Effector memory CD8-positive, alpha-beta T cell (primary cell): Measurements from ENCODE around the gene DMBX1.
A peak's percentile ranks its signal among the peaks of the same experiment; 100 is the strongest.

Experiments
- ATAC-seq: fragments of 150-1000 bp; cut with Tn5 transposase; replicated peaks from 2 replicates; pipeline ENCODE4 v1.10.0; 2021; ENCODE audit warnings: mild to moderate bottlenecking, moderate library complexity
- DNase-seq, 3 experiments: peaks; one replicate each; pipeline ENCODE4 v3.0.0; 2021
- H3K27ac Mint-ChIP-seq, 2 donors: one replicate each; pipeline ENCODE4 v1.8.0; 2022; ENCODE audit warnings: mild to moderate bottlenecking in 2 of 2, mixed read lengths in 2 of 2, moderate library complexity in 2 of 2
- H3K27me3 Mint-ChIP-seq, 2 donors: one replicate each; pipeline ENCODE4 v1.8.0; 2022; ENCODE audit warnings: mixed read lengths in 2 of 2
- H3K36me3 Mint-ChIP-seq: one replicate; pipeline ENCODE4 v1.8.0; 2022; ENCODE audit warnings: mild to moderate bottlenecking, moderate library complexity, mixed read lengths; ENCODE audit not compliant: insufficient read depth
- H3K4me1 Mint-ChIP-seq, 2 donors: one replicate each; pipeline ENCODE4 v1.8.0; 2022; ENCODE audit warnings: low read depth in 2 of 2, mixed read lengths in 2 of 2
- H3K4me3 Mint-ChIP-seq, 2 donors: one replicate each; pipeline ENCODE4 v1.8.0; 2022; ENCODE audit warnings: mild to moderate bottlenecking in 2 of 2, mixed read lengths in 2 of 2, moderate library complexity in 2 of 2
- H3K9me3 Mint-ChIP-seq, 2 donors: one replicate each; pipeline ENCODE4 v1.8.0; 2022; ENCODE audit warnings: mixed read lengths in 2 of 2

The DMBX1 gene

DNA sequence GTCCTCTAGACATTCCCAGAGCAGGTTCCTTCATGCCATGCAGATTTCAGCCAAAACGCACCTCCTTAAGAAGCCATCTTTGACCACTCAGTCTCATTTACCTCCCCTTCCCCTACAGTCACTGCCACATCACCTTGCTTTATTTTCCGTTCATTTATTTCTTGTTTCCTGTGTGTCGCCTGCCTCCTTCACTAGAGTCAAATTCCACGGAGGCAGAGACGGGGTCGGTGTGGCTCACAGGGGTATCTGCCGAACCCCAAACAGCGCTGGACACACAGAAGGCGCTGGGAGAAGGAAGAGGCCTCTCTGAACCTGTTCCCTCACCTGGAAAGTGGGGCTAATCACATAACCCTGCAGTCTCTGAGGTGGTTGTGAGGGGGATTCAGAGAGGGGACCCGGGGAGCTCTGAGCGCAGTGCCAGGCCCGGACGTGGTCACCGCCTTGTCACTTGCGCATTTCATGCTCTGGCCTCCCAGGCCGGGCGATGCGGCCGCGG is 23.6 kb upstream of the DMBX1 start:
- H3K4me1 Mint-ChIP-seq = peaks cover 0 to 6% of the 10 kb centered on the region in 2 donors
- H3K27ac Mint-ChIP-seq = no peak overlapping the region
- DNase-seq (no peak), ATAC-seq (peak; percentile 5)
- H3K4me3 Mint-ChIP-seq = peak overlapping the region; percentile 37 to 64
- H3K36me3 Mint-ChIP-seq = no peaks in the 10 kb centered on the region
- H3K27me3 Mint-ChIP-seq = peaks cover 79 to 90% of the 10 kb centered on the region in 2 donors
- H3K9me3 Mint-ChIP-seq = no peaks in the 10 kb centered on the region

GRCh38 chr1:46466477-46467182 is 23.0 kb upstream of the DMBX1 start:
- DNase-seq = no peak
- Mint-ChIP-seq H3K9me3 (no peaks in the 10 kb centered on the region), H3K27ac (no peak overlapping the region), H3K27me3 (peaks cover 77 to 85% of the 10 kb centered on the region in 2 donors), H3K4me3 (peak overlapping the region; percentile 62 to 64), H3K36me3 (no peaks in the 10 kb centered on the region), H3K4me1 (peaks cover 0 to 6% of the 10 kb centered on the region in 2 donors)
- ATAC-seq = peak; percentile 59

DNA sequence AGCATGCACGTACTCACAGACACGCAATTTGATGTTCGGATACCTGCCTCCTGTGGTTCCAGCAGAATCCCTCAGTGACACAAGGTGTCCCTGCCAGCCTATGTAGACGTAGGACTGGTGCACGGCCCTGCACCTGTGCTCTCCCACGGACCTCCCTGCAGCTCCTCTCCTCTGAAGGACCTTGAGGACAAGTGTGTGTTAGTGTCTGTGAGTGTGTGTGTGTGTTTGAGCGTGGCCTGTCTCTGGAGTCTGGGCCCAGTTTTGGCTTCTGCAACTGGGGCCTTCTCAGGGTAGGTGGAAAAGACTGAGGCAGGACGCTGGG is 22.5 kb upstream of the DMBX1 start:
- ATAC-seq = no peak
- H3K9me3 Mint-ChIP-seq = no peaks in the 10 kb centered on the region

GRCh38 chr1:46469881-46470280 is 19.8 kb upstream of the DMBX1 start:
- Mint-ChIP-seq H3K4me1 (peaks cover 0 to 6% of the 10 kb centered on the region in 2 donors), H3K27ac (no peak overlapping the region), H3K27me3 (peaks cover 49 to 71% of the 10 kb centered on the region in 2 donors), H3K4me3 (no peak overlapping the region), H3K36me3 (no peaks in the 10 kb centered on the region), H3K9me3 (no peaks in the 10 kb centered on the region)
- no peak for ATAC-seq
- no peak for DNase-seq

More for the DNA sequence above, 22.5 kb upstream of the DMBX1 start:
- no peaks in the 10 kb centered on the region for H3K36me3 Mint-ChIP-seq
- peaks cover 73 to 80% of the 10 kb centered on the region in 2 donors for H3K27me3 Mint-ChIP-seq
- peak overlapping the region; percentile 62 to 64 for H3K4me3 Mint-ChIP-seq
- DNase-seq = no peak
- no peak overlapping the region for H3K27ac Mint-ChIP-seq
- peaks cover 0 to 6% of the 10 kb centered on the region in 2 donors for H3K4me1 Mint-ChIP-seq

DNA sequence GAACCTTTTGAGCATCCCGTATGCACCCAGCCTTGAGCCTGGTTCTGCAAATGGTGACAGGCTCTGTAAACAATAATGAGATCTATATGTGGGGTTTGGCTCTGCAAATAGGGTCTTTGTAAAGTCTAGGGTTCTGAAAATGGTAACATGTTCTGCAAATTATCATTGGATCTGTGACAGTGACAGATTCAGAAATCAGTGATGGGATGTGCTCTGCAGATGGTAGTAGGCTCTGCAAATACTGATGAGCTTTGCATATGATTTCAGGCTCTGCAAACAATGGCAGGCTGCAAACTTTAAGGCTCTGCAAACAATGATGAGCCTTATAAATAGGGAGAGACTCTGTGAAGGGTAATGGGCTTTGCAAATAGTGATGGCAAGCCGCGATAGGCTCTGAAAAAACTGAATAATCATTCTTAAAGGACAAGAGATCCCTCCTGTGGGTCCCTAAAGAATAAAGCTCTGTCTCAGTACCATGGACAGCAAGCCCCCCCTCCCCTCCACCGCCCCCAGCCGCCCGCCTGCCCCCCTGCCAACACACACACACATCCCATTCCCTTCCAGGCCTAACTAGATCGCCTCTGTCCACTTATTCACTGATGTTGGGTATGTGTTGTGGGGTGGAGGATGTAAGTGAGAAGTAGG is 17.7 kb upstream of the DMBX1 start:
- H3K4me1 Mint-ChIP-seq = peaks cover 0 to 3% of the 10 kb centered on the region in 2 donors
- H3K9me3 Mint-ChIP-seq = no peaks in the 10 kb centered on the region
- H3K27me3 Mint-ChIP-seq = peaks cover 32 to 62% of the 10 kb centered on the region in 2 donors
- ATAC-seq = no peak
- no peak overlapping the region for H3K27ac Mint-ChIP-seq
- peaks cover under 1% of the 10 kb centered on the region for H3K36me3 Mint-ChIP-seq
- no peak overlapping the region for H3K4me3 Mint-ChIP-seq
- DNase-seq = no peak

DNA sequence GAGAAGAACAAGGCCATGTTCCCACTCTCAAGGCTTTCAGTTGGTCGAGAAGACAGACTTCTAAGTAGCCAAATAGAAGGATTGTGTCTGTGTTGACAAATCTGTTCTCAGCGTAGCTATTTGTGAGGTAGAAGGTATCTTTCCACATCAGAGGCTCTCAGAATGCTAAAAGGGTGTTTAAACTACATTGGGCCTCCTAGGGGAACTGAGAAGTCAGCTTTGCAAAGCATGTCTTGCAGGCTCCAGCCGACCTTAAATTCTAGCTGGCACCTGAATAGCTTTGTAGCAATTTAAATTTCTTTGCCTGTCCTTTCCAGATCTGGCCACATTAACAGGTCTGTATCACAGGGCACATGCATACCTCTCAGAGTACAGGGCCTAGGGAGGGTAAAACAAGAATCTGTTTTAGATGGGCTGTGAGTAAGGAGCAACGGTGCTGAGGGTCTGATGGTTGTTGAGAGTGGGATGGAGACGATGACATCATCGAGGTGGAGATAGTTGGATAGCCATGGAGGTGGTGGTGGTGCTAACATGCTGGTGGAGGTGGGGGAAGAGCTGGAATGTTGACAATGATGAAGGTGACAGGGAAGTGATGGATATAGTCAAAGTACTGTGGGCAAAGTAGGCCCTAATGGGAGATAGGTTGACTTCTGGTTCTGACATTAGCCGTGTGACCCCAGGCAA is 17.0 kb upstream of the DMBX1 start:
- H3K27ac Mint-ChIP-seq = peak overlapping the region in 1 of 2 donors; percentile 5
- peaks cover 3% of the 10 kb centered on the region for H3K36me3 Mint-ChIP-seq
- no peaks in the 10 kb centered on the region for H3K9me3 Mint-ChIP-seq
- H3K27me3 Mint-ChIP-seq = peaks cover 25 to 60% of the 10 kb centered on the region in 2 donors
- H3K4me1 Mint-ChIP-seq = no peaks in the 10 kb centered on the region
- ATAC-seq = no peak
- no peak for DNase-seq
- H3K4me3 Mint-ChIP-seq = no peak overlapping the region

- peaks cover 3% of the 10 kb centered on the region for H3K36me3 Mint-ChIP-seq
- no peaks in the 10 kb centered on the region for H3K9me3 Mint-ChIP-seq
- H3K4me3 Mint-ChIP-seq = no peak overlapping the region
- H3K4me1 Mint-ChIP-seq = no peaks in the 10 kb centered on the region
- ATAC-seq (no peak), DNase-seq (no peak)
- H3K27ac Mint-ChIP-seq = no peak overlapping the region
- H3K27me3 Mint-ChIP-seq = peaks cover 16 to 64% of the 10 kb centered on the region in 2 donors
These were observed 15.6 kb upstream of the DMBX1 start for GRCh38 chr1:46473991-46474390.

DNA sequence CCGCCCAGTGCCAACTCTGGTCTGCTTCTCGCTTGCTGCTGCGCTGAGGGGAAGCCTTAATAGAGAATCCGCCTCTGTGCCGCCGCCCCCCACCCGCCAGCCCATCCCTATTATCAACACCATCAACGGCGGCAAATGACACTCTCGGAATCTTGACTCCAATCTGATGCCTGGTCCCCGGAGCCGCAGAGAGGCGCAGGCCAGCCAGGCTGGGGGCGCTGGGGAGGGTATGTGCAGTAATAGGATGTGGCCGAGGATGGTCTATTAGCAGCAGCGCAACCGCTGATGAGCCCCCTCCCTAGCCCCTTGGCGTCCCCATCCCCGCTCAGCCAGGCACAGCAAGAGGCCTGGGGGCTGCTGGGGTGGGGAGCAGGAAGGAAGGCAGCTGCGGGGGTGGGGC is 15.1 kb upstream of the DMBX1 start:
- no peaks in the 10 kb centered on the region for H3K4me1 Mint-ChIP-seq
- H3K36me3 Mint-ChIP-seq = peaks cover 3% of the 10 kb centered on the region
- ATAC-seq (no peak), DNase-seq (no peak)
- no peaks in the 10 kb centered on the region for H3K9me3 Mint-ChIP-seq
- no peak overlapping the region for H3K4me3 Mint-ChIP-seq
- H3K27ac Mint-ChIP-seq = no peak overlapping the region
- peaks cover 11 to 64% of the 10 kb centered on the region in 2 donors for H3K27me3 Mint-ChIP-seq

DNA sequence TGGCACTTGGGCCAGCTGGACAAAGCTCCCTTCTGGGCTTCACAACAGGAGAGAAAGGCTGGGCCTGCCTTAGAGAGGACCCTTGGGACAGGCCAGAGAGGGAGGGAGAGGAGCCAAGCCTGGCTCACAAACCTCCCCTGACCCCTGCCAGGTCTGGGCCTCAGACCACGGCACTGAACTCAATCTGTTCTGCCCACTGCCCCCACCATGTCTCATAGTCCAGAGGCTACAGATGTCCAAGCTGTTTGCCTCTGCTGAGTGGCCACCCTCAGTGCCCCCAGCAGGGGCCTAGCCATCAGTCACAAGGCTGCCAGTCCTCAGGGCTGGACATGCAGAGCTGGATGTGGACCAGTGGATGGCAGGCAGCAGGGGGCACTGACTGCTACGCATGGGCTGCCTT is 13.0 kb upstream of the DMBX1 start:
- DNase-seq (no peak), ATAC-seq (no peak)
- peaks cover 3% of the 10 kb centered on the region for H3K36me3 Mint-ChIP-seq
- H3K4me3 Mint-ChIP-seq = no peak overlapping the region
- peaks cover 0 to 60% of the 10 kb centered on the region in 2 donors for H3K27me3 Mint-ChIP-seq
- no peak overlapping the region for H3K27ac Mint-ChIP-seq
- H3K9me3 Mint-ChIP-seq = no peaks in the 10 kb centered on the region
- H3K4me1 Mint-ChIP-seq = no peaks in the 10 kb centered on the region

GRCh38 chr1:46477153-46477929 is 12.3 kb upstream of the DMBX1 start:
- Mint-ChIP-seq H3K4me3 (no peak overlapping the region), H3K36me3 (peaks cover 3% of the 10 kb centered on the region), H3K27me3 (peaks cover 0 to 67% of the 10 kb centered on the region in 2 donors), H3K9me3 (no peaks in the 10 kb centered on the region), H3K27ac (peak overlapping the region in 1 of 2 donors; percentile 44), H3K4me1 (no peaks in the 10 kb centered on the region)
- peak; percentile 71 to 76 (median 75) for DNase-seq
- ATAC-seq = peak; percentile 95

- Mint-ChIP-seq H3K4me1 (no peaks in the 10 kb centered on the region), H3K27ac (no peak overlapping the region), H3K9me3 (no peaks in the 10 kb centered on the region), H3K27me3 (peaks cover under 1 to 78% of the 10 kb centered on the region in 2 donors), H3K4me3 (no peak overlapping the region), H3K36me3 (peaks cover 3% of the 10 kb centered on the region)
- no peak for ATAC-seq
- DNase-seq = no peak
These were observed 10.7 kb upstream of the DMBX1 start for GRCh38 chr1:46478721-46479485.

DNA sequence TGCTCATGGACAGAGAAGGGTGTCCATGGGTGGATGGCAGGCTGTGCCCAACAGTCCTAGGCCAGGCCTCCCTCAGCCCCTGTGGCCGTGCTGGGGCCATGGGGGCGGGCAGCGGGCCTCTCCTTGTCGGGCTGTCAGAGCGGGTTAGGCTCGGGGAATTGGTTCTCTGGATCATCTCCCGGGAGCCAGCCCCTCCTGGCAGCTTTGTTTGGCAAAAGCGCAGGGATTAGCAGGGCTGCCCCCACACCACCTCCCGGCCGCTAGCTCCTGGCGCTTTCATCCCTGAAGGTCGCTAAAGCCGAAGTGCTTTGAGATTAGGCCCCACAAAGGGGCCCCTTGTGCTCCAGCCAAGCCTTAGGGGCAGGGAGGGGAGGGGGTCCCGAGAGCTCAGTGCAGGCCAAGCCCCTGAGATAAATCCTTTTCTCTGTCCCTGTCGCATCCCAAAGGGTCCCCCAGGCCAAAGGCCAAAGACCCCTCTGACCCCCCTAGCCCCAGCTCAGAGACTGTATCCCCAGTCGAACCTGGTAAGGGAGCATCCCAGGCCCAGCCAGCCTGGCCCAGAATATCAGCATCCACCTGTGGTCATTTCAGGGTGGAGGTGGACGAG is 9.8 kb upstream of the DMBX1 start:
- no peak overlapping the region for H3K27ac Mint-ChIP-seq
- DNase-seq (no peak), ATAC-seq (no peak)
- peaks cover 3% of the 10 kb centered on the region for H3K36me3 Mint-ChIP-seq
- no peak overlapping the region for H3K4me3 Mint-ChIP-seq
- H3K9me3 Mint-ChIP-seq = no peaks in the 10 kb centered on the region
- H3K4me1 Mint-ChIP-seq = peaks cover 0 to 1% of the 10 kb centered on the region in 2 donors
- H3K27me3 Mint-ChIP-seq = peaks cover 8 to 78% of the 10 kb centered on the region in 2 donors
